ENCODE results near the gene C18orf32. TPM values are rescaled to one million over a fixed set of nuclear protein-coding genes. Genes with fewer than 3 reads are reported as not detected.
"Not testable (repeated sequence)": the region's sequence is repeated elsewhere in the genome, so short reads cannot be mapped to it uniquely, and the experiment has no call there.

The C18orf32 gene
- total RNA-seq, 2 donors from 2014 or later: 37.1 to 56.6 TPM

- no peaks in the 10 kb centered on the region for H3K36me3 ChIP-seq
- H3K4me1 ChIP-seq (replicated peaks): peaks cover 3% of the 10 kb centered on the region
- no peaks in the 10 kb centered on the region for H3K9me3 ChIP-seq
- H3K4me3 ChIP-seq: peak overlapping the region; percentile 90 to 95
- 59% methylated on average over 19 of the region's 19 CpGs for WGBS
- H3K27me3 ChIP-seq (replicated peaks; ENCODE audit: insufficient read depth): no peaks in the 10 kb centered on the region
- no peak for TF ChIP-seq POLR2A (IDR thresholded peaks at IDR 0.05)
- no peak for TF ChIP-seq CTCF (IDR thresholded peaks at IDR 0.05)
- no peak for TF ChIP-seq POLR2AphosphoS5 (IDR thresholded peaks at IDR 0.05)
- intact Hi-C loops (cut with DNase I): no loop called here
- peak overlapping the region; percentile 80 to 89 for H3K27ac ChIP-seq
- no peak for DNase-seq (ENCODE audit: low spot score)
Measured at GRCh38 chr18:49460976-49461601, 25.9 kb downstream of the C18orf32 start.

- Histone ChIP-seq H3K4me1 (replicated peaks) (peaks cover 3% of the 10 kb centered on the region), H3K9me3 (no peaks in the 10 kb centered on the region), H3K27ac (peak overlapping the region; percentile 80 to 89), H3K4me3 (peak overlapping the region; percentile 90 to 95), H3K27me3 (replicated peaks; ENCODE audit: insufficient read depth) (no peaks in the 10 kb centered on the region), H3K36me3 (no peaks in the 10 kb centered on the region)
- TF ChIP-seq POLR2AphosphoS5 (IDR thresholded peaks at IDR 0.05): no peak
- no peak for TF ChIP-seq POLR2A (IDR thresholded peaks at IDR 0.05)
- TF ChIP-seq CTCF (IDR thresholded peaks at IDR 0.05): no peak
- intact Hi-C loops (cut with DNase I): no loop called here
- no peak for DNase-seq (ENCODE audit: low spot score)
- 15% methylated on average over 16 of the region's 16 CpGs for WGBS
Measured at GRCh38 chr18:49459404-49460171, 27.4 kb downstream of the C18orf32 start.

- Histone ChIP-seq H3K27ac (no peak overlapping the region), H3K4me3 (no peak overlapping the region), H3K9me3 (no peaks in the 10 kb centered on the region), H3K36me3 (no peaks in the 10 kb centered on the region), H3K27me3 (replicated peaks; ENCODE audit: insufficient read depth) (no peaks in the 10 kb centered on the region), H3K4me1 (replicated peaks) (peaks cover 3% of the 10 kb centered on the region)
- WGBS: 98% methylated on average over 4 of the region's 4 CpGs
- no peak for DNase-seq (ENCODE audit: low spot score)
- TF ChIP-seq POLR2A (IDR thresholded peaks at IDR 0.05) (no peak), POLR2AphosphoS5 (IDR thresholded peaks at IDR 0.05) (no peak), CTCF (IDR thresholded peaks at IDR 0.05) (no peak)
- intact Hi-C loops (cut with DNase I): no loop called here
Measured at GRCh38 chr18:49457616-49458015, 29.4 kb downstream of the C18orf32 start.

GRCh38 chr18:49456794-49457193 is 30.2 kb downstream of the C18orf32 start:
- no peaks in the 10 kb centered on the region for H3K9me3 ChIP-seq
- TF ChIP-seq POLR2AphosphoS5 (IDR thresholded peaks at IDR 0.05) (no peak), CTCF (IDR thresholded peaks at IDR 0.05) (no peak), POLR2A (IDR thresholded peaks at IDR 0.05) (no peak)
- WGBS: 25% methylated on average over 1 of the region's 1 CpG
- intact Hi-C loops (cut with DNase I): no loop called here
- H3K36me3 ChIP-seq: no peaks in the 10 kb centered on the region
- DNase-seq (ENCODE audit: low spot score): no peak
- H3K27ac ChIP-seq: no peak overlapping the region
- H3K4me3 ChIP-seq: no peak overlapping the region
- no peaks in the 10 kb centered on the region for H3K27me3 ChIP-seq (replicated peaks; ENCODE audit: insufficient read depth)
- H3K4me1 ChIP-seq (replicated peaks): peaks cover 3% of the 10 kb centered on the region

GRCh38 chr18:49452534-49452933 is 34.5 kb downstream of the C18orf32 start:
- H3K9me3 ChIP-seq; H3K4me3 ChIP-seq; H3K27me3 ChIP-seq (replicated peaks; ENCODE audit: insufficient read depth); intact Hi-C loops (cut with DNase I); H3K36me3 ChIP-seq; DNase-seq (ENCODE audit: low spot score); H3K27ac ChIP-seq; H3K4me1 ChIP-seq (replicated peaks): not testable (repeated sequence)
- WGBS: 98% methylated on average over 7 of the region's 12 CpGs
